GM18909 (cell line): ENCODE results near the gene CPLX4.
A peak's percentile ranks its signal among the peaks of the same experiment; 100 is the strongest.
"Not testable (repeated sequence)": the region's sequence is repeated elsewhere in the genome, so short reads cannot be mapped to it uniquely, and the experiment has no call there.

Source experiments
- ATAC-seq: cut with Tn5 transposase; IDR thresholded peaks from one replicate; pipeline ENCODE4 v1.9.1; 2021; ENCODE audit warnings: mild to moderate bottlenecking; ENCODE audit not compliant: unreplicated experiment, poor library complexity

The CPLX4 gene

DNA sequence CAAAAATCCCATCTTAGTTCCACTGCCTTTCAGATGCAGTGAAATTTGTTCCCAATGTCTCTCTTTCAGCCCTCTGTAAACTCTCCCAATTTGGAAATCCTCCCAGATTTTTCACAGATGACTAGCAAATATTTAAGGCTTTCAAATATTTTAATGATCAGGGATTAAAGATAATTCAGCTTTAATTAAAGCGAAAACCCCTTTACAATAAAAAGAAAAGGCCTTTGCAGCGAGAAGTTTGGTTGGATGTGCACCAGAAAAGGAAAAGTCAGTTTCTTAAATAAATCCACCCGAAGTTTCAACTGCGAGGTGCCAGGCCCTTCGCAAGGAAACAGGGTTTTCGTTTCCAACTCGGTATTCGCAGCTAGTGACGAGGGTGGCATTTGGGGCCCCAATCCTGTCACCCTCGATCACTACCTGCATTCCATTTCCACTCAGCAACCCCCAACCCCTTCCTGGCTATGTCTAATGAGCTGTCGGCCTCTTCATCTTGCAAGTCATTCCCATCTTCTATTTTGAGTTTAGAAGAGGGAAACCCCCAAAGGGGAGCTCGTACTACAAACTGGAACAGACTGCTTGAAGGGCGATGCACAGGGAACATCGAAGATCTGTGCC lies 46.7 kb downstream of the CPLX4 start:
- no peak for ATAC-seq

DNA sequence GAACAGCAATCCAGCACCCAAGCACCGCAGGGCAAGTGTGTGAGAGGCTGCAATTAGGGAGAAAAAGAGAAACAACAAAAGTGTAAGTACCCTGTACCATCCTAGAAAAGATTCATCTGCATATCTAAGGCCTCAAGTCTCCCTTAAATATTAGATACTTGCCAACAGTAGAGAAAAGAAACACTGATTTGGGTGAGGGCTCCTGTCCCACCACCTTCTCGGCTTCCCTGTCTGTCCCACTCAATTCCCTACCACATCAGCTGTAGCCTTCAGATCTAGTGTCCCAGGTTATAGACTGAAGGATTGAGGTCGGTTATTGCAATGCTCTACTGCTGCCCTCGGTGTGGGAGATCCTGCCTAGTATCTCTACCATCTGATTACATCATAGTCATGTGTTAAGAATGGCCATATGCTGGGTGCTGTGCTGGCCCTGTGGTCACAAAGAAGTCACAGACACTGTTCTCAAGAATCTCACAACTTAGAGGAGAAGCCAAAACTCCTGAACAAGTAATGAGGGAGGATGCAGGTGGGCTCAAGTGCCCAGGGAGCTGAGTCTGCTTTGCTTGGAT lies 47.7 kb downstream of the CPLX4 start:
- no peak for ATAC-seq

DNA sequence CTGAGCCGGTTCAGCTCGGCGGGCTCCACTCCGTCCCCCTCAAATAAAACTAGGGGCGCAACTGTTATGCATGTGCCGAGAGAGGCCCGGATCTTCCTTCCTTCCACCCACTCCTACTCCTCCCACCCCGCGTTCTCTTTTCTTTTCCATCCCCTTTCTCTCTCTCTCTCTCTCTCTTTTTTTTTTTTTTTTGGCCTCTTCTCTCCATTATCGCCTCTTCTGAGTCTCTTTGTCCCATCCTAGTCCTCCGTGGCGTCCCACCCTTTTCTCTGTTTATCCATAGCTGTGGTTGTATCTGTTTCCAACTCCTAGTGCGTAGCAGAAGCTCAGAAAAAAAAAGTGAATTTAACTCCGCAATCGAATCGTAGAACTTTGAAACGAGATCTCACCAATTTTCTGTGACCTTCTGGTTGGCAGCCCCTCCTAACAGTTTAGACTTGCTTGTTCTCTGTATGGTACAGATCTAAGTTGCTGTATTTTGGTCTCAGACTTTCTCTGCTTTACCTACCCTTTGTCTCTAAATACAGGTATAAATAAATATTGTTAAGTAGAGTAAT lies 48.8 kb downstream of the CPLX4 start:
- ATAC-seq, result no peak

DNA sequence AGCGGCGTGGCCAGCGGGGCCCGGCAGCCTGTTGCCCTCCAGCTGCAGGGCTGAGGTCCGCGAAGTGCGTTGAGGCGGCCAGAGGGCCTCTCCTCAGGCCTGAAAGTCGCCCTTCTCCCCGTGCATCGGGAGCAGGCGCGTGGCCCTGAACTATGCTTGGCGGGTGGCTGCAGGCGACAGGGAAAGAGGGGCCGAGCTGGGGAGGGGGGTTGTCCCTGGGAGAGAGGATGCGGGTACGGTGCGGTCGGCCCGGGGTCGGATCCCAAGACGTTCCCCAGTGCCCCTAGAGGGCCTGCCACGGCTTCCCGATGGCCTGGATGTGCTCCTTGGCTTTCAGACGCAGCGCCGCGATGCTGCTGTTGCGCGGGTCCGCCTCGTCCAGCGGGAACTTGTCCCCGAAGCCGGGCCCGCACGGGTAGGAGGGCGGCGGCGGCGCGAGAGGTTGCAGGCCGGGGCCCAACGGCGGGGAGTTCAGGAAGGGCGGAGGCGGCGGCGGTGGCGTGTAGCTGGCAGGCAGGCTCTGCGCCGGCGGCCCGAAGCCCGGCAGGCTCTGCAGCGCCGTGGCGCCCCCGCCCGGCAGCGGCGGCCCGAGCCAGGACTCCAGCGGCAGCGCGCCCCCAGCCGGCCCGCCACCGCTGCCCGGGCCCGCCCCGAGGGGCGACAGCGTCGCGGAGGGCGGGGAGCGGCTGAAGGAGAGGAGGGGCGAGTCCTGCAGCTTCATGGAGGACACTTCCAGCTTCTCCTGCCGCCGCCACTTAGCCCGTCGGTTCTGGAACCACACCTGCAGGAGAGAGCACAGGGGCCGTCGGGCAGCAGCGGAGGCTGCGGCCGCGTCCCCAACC lies 49.5 kb downstream of the CPLX4 start:
- peak; percentile 49 for ATAC-seq

DNA sequence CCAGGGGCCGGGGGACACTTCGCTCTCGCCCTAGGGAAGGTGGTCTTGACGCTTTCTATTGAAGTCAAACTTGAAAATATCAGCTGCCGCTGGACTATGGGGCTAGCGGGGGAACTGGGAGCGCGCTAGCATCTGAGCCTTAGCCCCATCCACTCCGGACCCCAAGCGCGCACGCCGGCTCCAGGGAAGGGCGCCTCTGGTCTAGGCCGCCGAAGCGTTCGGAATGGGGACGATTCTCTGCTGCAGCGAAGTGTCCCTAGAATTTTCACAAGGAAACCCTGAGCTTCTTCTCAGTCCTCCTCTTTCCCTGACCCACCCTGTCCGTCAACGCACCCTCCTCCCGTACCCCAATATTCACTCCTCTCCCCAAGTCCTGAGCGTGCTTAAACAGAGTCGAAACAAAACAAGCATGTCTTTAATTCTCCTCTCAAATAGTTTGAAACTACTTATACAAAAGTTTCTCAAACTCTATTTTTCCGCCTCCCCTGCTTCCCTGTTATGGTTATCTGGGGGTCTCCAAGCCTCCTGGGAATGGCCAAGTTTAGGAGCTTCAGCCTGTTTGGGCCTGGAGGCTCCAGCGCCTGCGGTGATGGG lies 50.2 kb downstream of the CPLX4 start:
- ATAC-seq, result no peak

DNA sequence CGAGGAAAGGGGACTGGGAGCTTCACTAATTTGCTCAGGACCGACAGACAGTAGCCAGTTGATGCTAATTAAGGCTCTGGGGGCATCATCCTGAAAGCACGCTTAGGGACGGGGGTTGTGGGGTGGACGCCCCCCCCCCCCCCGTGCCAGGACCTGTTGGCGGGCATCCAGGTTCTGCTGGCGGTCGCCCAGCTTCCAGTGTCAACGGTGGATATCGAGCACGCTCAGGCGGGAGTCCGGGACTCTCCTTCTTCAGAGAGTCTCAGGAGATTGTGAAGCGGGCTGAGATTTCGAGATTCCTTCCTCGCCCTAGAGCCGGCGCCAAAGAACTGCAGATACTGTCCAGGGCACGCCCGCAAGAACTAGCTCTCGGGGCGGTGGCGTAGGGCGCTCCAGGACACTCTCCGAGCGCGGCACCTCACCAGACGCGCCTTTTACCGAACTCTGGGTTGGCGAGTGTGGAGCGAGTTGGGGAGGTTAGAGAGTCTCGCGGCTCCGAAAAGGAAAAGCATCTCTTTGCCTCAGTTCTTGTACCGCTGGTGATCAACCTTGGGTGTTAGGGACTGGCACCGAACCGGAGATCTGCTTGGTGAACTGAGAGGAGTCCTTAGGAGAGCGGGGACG lies 50.8 kb downstream of the CPLX4 start:
- no peak for ATAC-seq

- ATAC-seq, result no peak
Observed at GRCh38 chr18:59266886-59267502, 51.5 kb downstream of the CPLX4 start.

- no peak for ATAC-seq
Observed at GRCh38 chr18:59266459-59266858, 52.0 kb downstream of the CPLX4 start.

DNA sequence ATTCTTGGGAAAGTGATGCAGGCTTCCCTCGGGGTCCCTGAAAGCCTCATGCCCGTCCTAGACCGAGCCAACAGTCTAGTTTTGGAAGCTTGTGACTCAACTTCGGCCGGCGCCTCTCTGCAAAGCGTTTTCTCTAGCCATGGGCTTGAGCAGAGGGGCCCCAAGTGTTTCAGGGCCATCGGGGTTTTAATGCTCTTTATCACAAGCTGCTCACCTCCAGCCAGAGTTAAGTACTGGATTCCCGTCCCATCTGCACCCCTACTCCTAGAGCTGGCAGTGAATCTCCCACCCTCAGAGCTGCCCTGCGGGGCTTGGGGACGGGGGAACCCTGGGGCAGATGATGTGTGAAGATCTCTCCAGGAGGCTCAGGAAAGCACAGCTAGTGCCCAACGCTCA lies 52.5 kb downstream of the CPLX4 start:
- no peak for ATAC-seq

GRCh38 chr18:59265246-59265973 lies 53.0 kb downstream of the CPLX4 start:
- ATAC-seq, result no peak

DNA sequence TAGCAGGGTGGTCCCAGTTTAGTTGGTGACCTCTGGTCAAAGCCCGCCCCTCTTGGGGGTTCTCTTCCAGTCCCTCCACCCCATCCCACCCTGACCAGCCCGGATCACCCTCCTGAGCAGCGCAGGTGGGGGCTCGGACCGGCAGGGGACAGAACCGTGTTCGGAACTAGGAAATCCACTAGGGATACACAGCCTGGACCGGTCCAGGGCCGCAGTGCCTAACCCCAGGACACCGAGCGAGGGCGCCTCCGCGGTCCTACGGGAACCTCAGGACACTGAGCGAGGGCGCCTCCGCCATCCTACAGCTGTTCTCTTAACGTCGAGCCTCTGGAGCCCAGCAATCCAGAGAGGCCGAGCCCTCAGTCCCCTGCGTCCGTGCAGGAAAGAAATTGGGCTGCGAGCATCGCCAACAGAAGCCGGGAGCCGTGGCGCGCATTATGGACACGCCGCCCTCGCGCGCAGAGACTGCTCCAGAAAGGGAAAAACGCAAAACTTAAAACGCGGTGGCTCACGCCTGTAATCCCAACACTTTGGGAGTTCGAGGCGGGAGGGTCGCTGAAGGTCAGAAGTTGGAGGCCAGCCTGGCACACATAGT lies 53.7 kb downstream of the CPLX4 start:
- ATAC-seq, result no peak

DNA sequence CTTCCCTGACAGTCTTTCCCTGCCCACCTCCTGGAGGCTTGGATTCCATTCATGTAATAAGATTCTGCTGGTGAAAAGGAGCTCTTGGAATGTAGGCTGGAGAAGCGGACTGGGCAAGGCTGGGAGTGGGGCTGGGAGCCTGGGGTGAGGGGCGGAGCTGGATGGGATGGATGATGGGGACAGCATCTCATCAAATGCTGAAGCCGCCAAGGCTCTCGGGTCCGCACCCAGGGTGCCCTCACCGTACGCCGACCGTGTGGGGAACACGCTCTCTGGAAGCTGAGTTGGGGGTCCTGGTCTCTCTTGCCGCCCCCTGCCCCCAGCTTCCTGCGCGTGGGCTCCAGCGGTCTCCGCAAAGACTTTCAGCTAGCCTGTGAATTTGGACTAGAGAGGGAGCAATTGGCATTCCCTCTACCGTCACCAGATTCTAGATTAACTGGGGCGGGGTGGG lies 54.3 kb downstream of the CPLX4 start:
- no peak for ATAC-seq

- no peak for ATAC-seq
Observed at GRCh38 chr18:59263661-59264060, 54.8 kb downstream of the CPLX4 start.

DNA sequence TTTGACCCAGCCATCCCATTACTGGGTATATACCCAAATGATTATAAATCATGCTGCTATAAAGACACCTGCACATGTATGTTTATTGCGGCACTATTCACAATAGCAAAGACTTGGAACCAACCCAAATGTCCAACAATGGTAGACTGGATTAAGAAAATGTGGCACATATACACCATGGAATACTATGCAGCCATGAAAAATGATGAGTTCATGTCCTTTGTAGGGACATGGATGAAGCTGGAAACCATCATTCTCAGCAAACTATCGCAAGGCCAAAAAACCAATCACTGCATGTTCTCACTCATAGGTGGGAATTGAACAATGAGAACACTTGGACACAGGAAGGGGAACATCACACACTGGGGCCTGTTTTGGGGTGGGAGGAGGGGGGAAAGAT lies 56.2 kb downstream of the CPLX4 start:
- not testable (repeated sequence) for ATAC-seq

- not testable (repeated sequence) for ATAC-seq
Observed at GRCh38 chr18:59261842-59262241, 56.6 kb downstream of the CPLX4 start.

DNA sequence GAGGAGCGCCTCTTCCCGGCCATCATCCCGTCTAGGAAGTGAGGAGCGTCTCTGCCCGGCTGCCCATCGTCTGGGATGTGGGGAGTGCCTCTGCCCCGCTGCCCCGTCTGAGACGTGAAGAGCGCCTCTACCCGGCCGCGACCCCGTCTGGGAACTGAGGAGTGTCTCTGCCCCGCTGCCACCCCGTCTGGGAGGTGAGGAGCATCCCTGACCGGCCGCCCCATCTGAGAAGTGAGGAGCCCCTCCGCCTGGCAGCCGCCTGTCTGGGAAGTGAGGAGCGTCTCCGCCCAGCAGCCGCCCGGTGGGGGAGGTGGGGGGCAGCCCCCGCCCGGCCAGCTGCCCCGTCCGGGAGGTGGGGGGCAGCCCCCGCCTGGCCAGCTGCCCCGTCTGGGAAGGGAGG lies 63.0 kb downstream of the CPLX4 start:
- ATAC-seq, result not testable (repeated sequence)

DNA sequence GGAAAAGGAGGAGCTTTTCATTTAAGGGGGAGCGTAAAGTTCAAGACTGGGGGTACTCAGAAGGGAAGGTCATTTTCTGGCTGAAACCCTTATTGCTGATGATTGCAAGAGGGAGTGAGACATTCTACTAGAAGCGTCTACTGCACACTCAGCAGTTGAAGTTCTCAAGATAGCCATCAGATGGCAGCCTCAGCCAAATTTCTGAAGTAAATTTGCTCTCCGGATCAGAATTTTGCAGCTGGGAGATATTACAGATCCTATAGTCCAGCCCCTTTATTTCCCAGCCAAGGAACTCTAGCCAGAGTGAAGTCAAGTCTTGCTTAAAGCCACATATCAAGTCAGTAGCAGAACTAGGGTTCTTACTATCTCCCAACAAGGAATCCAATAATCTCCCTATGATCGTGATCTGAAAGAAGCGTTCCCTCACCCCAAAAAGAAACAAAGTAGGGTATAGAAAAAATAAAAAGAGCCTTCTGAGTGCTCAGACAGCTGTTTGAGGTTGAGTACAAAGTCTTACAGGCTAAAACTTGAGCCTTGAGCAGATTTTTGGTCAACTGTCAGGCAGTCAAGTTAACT lies 69.2 kb downstream of the CPLX4 start:
- ATAC-seq, result peak; percentile 50

- no peak for ATAC-seq
Observed at GRCh38 chr18:59246796-59247195, 71.7 kb downstream of the CPLX4 start.
